ENCODE measurements around the gene ETS1. TPM values are rescaled to one million over a fixed set of nuclear protein-coding genes. Genes with fewer than 3 reads are reported as not detected.

ETS1 gene
- total and polyA plus RNA-seq, 12 donors, result 9.6 to 61.7 (median 43.1) TPM

- Histone ChIP-seq H3K9me3 (replicated peaks in 1 of 3) (no peaks in the 10 kb centered on the region), H3K4me1 (replicated peaks in 1 of 2) (peaks cover 0 to 3% of the 10 kb centered on the region in 2 donors), H3K4me3 (no peak overlapping the region), H3K27me3 (no peaks in the 10 kb centered on the region), H3K36me3 (replicated peaks in 1 of 2) (no peaks in the 10 kb centered on the region), H3K27ac (no peak overlapping the region)
- WGBS, 4 donors, result 53 to 59% (median 55%) methylated on average over 5 to 6 of the region's 6 CpGs
- TF ChIP-seq POLR2A (IDR thresholded peaks at IDR 0.05) (no peak), CTCF (IDR thresholded peaks at IDR 0.05) (peak; percentile 18 to 54 (median 39))
- DNase-seq, result peak in 1 of 7 donors; percentile 33
- intact Hi-C loops (cut with DNase I), result loop anchor here (5.0 kb wide), 2 partner anchors 340 to 460 kb away; no protein-coding TSS in a partner anchor
Observed at GRCh38 chr11:128632141-128632791, 44.9 kb upstream of the ETS1 start.

GRCh38 chr11:128630367-128631230 lies 43.2 kb upstream of the ETS1 start:
- no peak for TF ChIP-seq POLR2A (IDR thresholded peaks at IDR 0.05)
- peak; percentile 83 to 93 (median 88) for TF ChIP-seq CTCF (IDR thresholded peaks at IDR 0.05)
- Histone ChIP-seq H3K36me3 (replicated peaks in 1 of 2) (no peaks in the 10 kb centered on the region), H3K27ac (no peak overlapping the region), H3K4me3 (no peak overlapping the region), H3K27me3 (no peaks in the 10 kb centered on the region), H3K9me3 (replicated peaks in 1 of 3) (no peaks in the 10 kb centered on the region), H3K4me1 (replicated peaks in 1 of 2) (peaks cover 0 to 3% of the 10 kb centered on the region in 2 donors)
- intact Hi-C loops (cut with DNase I), result loop anchor here (2.0 to 5.0 kb wide), 3 partner anchors 338 to 458 kb away; no protein-coding TSS in a partner anchor
- peak; percentile 80 to 93 (median 85) for DNase-seq
- 34 to 41% (median 35%) methylated on average over 12 of the region's 12 CpGs for WGBS, 4 donors

- intact Hi-C loops (cut with DNase I), result loop anchor here (2.0 to 10.0 kb wide), 4 partner anchors 337 to 457 kb away; no protein-coding TSS in a partner anchor
- Histone ChIP-seq H3K27me3 (no peaks in the 10 kb centered on the region), H3K27ac (no peak overlapping the region), H3K4me3 (no peak overlapping the region), H3K4me1 (replicated peaks in 1 of 2) (peaks cover 0 to 3% of the 10 kb centered on the region in 2 donors), H3K36me3 (replicated peaks in 1 of 2) (no peaks in the 10 kb centered on the region), H3K9me3 (replicated peaks in 1 of 3) (no peaks in the 10 kb centered on the region)
- 58 to 66% (median 60%) methylated on average over 6 of the region's 6 CpGs for WGBS, 4 donors
- TF ChIP-seq POLR2A (IDR thresholded peaks at IDR 0.05), result no peak
- no peak for TF ChIP-seq CTCF (IDR thresholded peaks at IDR 0.05)
- no peak for DNase-seq
Observed at GRCh38 chr11:128629516-128630106, 42.3 kb upstream of the ETS1 start.

GRCh38 chr11:128628686-128629085 lies 41.3 kb upstream of the ETS1 start:
- H3K27me3 ChIP-seq, result no peaks in the 10 kb centered on the region
- TF ChIP-seq CTCF (IDR thresholded peaks at IDR 0.05) (no peak), POLR2A (IDR thresholded peaks at IDR 0.05) (no peak)
- H3K9me3 ChIP-seq (replicated peaks in 1 of 3), result no peaks in the 10 kb centered on the region
- no peak overlapping the region for H3K27ac ChIP-seq
- intact Hi-C loops (cut with DNase I), result loop anchor here in 1 of 2 donors (10.0 kb wide), 1 partner anchor 454 kb away; no protein-coding TSS in a partner anchor
- no peaks in the 10 kb centered on the region for H3K36me3 ChIP-seq (replicated peaks in 1 of 2)
- H3K4me3 ChIP-seq, result no peak overlapping the region
- 83 to 88% (median 84%) methylated on average over 7 of the region's 7 CpGs for WGBS, 4 donors
- H3K4me1 ChIP-seq (replicated peaks in 1 of 2), result peaks cover 0 to 3% of the 10 kb centered on the region in 2 donors
- no peak for DNase-seq

All from adrenal gland (tissue), 12 donors.